Stimulated activated CD4-positive, alpha-beta T cell treated with anti-CD3 and anti-CD28 coated beads, Interleukin-15, amount 100 ng/mL, for 48 hours (primary cell): ENCODE measurements around the gene CLEC2L.
"Not testable (repeated sequence)": the region's sequence is repeated elsewhere in the genome, so short reads cannot be mapped to it uniquely, and the experiment has no call there.

Source experiments
- DNase-seq, 2 donors: peaks; one replicate each; pipeline ENCODE4 v3.0.0-alpha.2; 2020; ENCODE audit warnings: low read depth in 2 of 2

The CLEC2L gene

DNA sequence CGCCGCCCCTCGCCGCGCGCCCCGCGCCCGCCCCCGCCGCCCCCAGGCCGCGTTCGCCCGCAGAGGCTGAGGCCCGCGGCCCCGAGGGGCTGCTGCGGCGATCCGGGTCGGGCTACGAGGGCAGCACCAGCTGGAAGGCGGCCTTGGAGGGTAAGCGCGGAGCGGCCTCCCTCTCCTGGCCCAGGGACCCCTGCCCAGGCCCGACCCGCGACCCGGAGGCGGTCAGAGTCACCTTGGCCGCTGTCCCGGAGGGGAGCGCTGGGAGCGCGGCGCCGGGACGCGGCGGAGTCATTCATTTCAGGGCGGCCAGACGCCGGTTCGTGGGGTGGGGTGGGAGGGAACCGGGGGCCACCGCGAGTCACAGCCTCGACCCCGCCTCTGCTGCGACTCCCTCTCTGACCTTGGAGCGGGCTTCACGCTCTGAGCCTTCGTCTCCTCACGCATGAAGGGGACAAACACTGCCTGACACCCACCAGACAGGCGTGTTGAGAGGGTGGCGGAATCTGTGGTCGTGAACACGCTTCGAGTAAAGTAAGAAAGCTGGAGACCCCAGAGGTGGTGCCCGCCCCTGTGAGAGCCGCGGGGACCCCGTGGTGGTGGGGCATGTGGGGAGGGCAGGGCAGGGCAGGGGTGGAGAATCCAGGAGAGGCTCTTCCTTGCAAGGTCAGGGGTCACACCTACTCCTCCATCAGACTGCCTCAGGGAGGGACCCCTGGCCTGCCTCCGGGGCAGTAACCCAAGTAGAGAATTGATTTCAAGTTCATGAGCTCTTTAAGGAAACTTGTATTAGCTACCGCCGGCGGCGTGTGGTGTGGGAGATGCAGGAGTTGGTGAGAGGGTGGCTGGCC lies 707 bp downstream of the CLEC2L start:
- no peak for DNase-seq

- no peak for DNase-seq
Observed at GRCh38 chr7:139525239-139525638, 1.8 kb downstream of the CLEC2L start.

DNA sequence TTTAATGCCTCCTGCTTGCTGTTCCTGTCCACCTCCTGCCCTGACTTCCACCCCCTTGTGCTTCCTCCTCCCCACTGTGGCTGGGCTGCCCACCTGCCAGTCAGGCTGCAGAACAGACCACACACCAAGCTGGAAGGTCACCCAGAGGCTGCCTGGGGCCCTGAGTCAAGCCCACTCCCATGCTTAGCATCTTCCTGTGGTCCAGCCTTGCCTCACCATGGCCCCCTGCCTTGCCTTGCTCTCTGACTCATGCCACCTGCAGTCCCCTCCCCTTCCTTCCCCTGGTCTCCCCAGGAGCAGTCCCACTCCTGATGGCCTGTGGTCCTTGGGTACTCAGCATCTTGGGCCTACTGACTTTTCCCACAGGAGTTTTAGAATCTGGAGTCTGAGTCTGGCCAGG lies 2.3 kb downstream of the CLEC2L start:
- no peak for DNase-seq

DNA sequence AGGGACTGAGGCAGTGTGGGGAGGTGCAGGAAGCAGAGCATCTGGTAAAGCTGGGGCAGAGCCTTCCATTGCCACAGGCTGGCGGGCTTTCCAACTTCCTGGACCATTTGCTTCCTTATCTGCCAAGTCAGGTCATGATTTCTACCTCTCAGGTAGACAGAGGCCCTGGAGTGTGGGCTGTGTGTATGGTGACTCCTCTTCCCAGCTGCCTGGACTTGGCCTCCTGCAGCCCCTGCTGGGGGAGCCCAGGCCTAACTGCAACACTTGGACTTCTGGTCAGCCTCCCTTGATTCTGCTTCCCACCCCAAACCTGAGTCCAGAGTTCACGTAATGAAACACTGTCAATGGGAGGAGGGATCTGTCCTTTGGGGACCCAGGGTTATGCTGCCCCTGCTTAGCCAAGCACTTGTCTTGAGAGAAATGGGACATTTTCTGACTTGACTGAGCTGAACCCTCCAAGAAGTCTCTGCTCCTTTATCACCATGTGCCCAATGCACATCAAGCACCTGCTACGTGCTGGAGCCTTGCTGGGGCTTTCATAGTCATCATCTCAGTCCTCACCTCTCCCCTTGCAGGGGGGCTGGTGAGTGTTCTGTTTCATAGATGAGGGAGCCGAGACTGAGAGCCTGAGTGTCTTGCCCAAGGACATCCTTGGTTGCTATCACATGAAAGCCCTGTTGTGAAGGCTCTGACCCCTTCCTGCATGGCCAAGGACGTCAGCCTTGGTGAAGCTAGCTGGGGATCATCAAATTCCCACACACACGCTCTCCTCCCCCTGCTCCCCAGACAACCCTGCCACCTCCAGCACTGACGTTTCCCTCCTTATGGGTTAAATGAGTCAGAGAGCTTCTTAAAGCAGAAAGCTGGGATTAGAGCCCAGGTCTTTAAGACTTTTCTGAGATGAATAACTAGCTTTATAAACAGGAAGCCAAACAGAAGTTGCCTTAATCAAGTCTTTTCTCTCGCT lies 3.4 kb downstream of the CLEC2L start:
- DNase-seq = no peak

DNA sequence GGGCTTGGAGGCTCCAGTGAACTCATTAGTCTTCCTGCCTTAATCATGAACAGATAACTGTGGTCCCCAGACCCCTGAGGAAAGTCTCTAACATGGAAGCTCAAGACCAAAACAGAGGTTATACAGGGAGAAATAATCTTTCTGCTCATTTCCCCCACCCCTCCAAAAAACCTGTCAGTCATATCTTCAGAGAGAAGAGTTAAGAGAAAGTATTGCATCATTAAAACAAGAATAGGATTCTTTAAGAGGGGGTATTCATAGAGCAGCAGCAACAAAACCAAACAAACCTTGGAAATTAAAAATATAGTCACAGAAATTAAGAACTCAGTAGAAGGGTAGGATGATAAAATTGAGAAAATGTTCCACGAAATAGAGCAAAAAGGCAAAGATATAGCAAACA lies 7.6 kb downstream of the CLEC2L start:
- no peak for DNase-seq

DNA sequence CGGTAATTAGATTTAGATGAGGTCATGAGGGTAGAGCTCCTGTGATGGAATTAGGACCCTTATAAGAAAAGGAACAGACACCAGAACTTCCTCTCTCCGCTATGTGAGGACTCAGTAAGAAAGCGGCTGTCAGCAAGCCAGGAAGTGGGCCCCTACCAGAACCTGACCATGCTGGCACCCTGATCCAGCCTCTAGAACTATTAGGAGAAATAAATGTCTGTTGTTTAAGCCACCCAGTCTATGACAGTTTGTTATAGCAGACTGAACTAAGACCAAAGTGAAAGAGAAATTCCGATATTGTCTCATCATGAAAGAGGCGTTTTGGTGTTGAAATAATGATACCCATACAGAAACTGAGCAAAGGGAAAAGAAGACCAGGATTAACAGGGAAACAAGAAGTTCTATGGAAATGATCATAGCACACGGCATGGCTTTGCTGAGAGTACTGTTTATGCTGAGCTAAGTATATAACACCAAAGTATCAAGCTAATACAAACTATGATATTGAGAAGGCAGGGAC lies 9.2 kb downstream of the CLEC2L start:
- DNase-seq = no peak

GRCh38 chr7:139534096-139534495 lies 10.6 kb downstream of the CLEC2L start:
- DNase-seq = no peak

DNA sequence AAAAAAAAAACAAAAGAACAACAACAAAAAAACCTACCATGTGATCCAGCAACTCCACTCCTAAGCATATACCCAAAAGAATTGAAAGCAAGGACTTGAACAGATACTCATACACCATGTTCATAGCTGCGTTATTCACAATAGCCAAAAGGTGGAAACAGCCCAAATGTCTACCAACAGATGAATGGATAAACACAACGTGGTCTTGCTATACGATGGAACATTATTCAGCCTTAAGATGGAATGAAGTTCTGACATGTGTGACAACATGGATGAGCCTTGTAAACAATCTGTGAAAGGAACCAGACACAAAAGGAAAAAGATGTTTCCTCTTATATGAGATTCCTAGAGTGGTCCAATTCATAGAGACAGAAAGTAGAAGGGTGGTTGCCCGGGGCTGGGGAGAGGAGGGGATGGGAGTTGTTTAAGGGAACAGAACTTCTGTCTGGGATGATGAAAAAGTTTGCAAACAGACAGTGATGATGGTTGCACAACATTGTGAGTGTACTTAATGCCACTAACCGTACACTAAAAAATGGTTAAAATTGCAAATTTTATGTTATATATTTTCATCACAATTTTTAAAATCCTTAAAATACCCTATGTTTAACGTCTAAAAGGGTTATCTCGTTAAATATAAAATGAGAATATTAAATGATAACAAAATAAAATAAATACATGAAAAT lies 11.6 kb downstream of the CLEC2L start:
- DNase-seq = no peak

GRCh38 chr7:139536152-139536551 lies 12.7 kb downstream of the CLEC2L start:
- no peak for DNase-seq

- no peak for DNase-seq
Observed at GRCh38 chr7:139538881-139539635, 15.6 kb downstream of the CLEC2L start.

DNA sequence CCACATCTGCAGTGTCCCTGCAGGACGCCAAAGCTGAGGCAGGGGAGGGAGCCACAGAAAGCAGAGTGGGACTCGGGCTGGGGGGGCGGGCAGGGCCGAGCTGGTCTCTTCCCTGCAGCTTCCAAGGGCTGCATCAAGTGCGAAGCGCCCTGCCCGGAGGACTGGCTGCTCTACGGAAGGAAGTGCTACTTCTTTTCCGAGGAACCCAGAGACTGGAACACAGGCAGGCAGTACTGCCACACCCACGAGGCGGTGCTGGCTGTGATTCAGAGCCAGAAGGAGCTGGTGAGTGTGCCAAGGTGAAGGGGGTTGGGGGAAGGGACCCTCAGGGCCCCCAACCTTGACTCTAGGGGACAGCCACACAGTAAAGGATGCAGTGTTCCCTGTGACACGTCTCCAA lies 16.7 kb downstream of the CLEC2L start:
- DNase-seq = no peak

DNA sequence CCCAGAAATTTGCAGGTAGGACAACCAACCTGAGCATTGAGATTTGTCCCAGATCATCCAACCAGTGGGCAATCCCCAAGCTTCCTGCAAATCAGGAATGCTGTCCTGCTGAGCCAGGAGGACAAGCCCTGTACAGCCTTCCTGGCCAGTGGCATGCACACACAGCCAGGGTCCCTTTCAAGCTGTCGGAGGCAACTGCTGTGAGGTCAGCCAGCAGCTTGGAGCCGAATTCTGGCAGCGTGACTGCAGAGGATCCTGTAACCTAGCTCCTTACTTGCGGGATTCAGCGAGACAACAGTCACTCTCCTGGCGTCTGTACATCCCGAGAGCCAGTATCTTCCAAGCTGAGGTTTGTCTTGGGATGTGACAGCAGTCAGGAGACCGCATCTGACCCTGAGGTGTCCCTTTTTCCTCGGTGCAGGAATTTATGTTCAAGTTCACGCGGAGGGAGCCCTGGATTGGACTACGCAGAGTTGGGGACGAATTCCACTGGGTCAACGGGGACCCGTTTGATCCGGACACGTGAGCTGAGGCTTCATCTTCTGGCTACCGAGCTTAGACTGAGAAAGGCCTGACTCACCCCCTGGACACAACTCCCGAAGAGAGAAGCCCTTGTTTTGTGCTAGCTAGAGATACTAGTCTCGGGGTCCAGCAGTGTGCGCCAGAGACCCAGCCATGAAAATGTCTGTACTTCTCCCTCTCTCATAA lies 18.3 kb downstream of the CLEC2L start:
- no peak for DNase-seq

DNA sequence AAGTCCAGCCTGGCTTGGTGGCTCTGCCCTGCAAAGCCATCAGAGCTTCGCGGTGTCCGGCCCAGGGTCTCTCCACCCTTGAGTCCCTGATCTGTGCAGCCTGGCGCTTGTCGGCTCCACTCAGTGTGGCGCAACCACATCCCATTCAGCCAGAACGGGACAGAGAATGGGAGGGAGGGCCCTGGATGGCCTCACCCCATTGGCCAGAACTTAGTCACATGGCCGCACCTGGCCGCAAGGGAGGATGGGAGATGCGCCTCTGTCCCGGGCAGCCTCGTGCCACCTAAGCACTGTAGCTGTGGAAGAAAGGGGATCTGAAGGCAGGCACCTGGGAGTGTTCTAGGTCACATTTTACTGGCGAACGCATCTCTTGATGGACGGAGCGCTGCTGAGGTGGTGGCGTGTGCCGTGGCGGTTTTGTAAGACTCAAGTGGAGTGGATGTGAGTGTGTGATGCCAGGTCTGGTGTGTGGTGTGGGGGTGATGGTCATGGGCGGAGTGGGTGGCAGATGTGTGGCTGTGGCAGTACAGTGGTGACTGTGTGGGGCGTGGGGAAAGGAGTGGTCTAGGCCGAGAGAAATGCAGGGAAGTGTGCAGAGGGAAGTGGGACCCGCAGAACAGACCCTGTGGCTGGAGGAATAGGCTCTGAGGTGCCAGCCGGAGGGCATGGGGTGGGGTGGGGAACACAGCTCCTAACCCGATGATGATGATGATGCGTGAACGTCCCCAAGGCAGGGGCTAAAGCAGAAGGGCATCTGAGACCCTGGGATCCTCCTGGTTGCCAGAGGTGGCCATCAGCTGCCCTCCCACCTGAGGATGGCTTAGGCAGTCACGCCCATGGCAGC lies 19.0 kb downstream of the CLEC2L start:
- no peak for DNase-seq

- no peak for DNase-seq
Observed at GRCh38 chr7:139543801-139544603, 20.5 kb downstream of the CLEC2L start.

GRCh38 chr7:139544645-139545044 lies 21.2 kb downstream of the CLEC2L start:
- DNase-seq = no peak

- DNase-seq = no peak
Observed at GRCh38 chr7:139548302-139549028, 25.0 kb downstream of the CLEC2L start.

- DNase-seq = not testable (repeated sequence)
Observed at GRCh38 chr7:139553991-139554700, 30.7 kb downstream of the CLEC2L start.
